SK-N-SH (cell line): ENCODE data around the gene CD96. TPM values are rescaled to one million over a fixed set of nuclear protein-coding genes. Genes with fewer than 3 reads are reported as not detected.

Source experiments
- CTCF ChIA-PET: fragments of 300-600, 350-600 bp; formaldehyde crosslinking; extraction: SDS; loops from one replicate; lab custom pipeline; 2021; lab: Yijun Ruan, JAX
- POLR2A ChIA-PET: fragments of 350-600 bp; sonication (Branson Sonifier 250); formaldehyde crosslinking; extraction: SDS; loops from one replicate; lab custom pipeline; 2020; ENCODE audit warnings: antibody characterized with exemption, inconsistent platforms; lab: Yijun Ruan, JAX
- DNase-seq: peaks from one replicate; pipeline ENCODE4 v3.0.0; 2012
- H2AFZ ChIP-seq: fragments of 200-600 bp; sonication (generic); 2 replicates; pipeline ENCODE4 v1.8.1; 2016; ENCODE audit warnings: antibody characterized with exemption, mild to moderate bottlenecking, low read depth
- H3F3A ChIP-seq: fragments of 200-600 bp; sonication (generic); replicated peaks from 2 replicates; pipeline ENCODE3; 2016; ENCODE audit warnings: antibody characterized with exemption, mild to moderate bottlenecking; ENCODE audit not compliant: insufficient read depth
- H3K27ac ChIP-seq, 2 experiments: fragments of 200-500 bp in 1 of 2; fragments of 200-600 bp in 1 of 2; sonication (Bioruptor generic) in 1 of 2; sonication (generic), shearing (Covaris generic) in 1 of 2; 2 replicates each; pipeline versions ENCODE4 v1.5.1 to v1.6.1; 2014 to 2016; ENCODE audit warnings: low read depth in 2 of 2, inconsistent platforms in 1 of 2, low read length in 1 of 2, mild to moderate bottlenecking in 1 of 2, mixed read lengths in 1 of 2
- H3K27me3 ChIP-seq: fragments of 200-600 bp; sonication (generic), shearing (Covaris generic); 2 replicates; pipeline ENCODE4 v1.6.1; 2016; ENCODE audit warnings: mixed run types; ENCODE audit not compliant: insufficient read depth
- H3K36me3 ChIP-seq, 2 experiments: fragments of 200-500 bp in 1 of 2; fragments of 200-600 bp in 1 of 2; sonication (Bioruptor generic) in 1 of 2; sonication (generic) in 1 of 2; replicated peaks in 1 of 2; 2 replicates each; pipeline versions ENCODE3 to v1.5.1; 2014 to 2016; ENCODE audit warnings: low read length in 1 of 2, mild to moderate bottlenecking in 1 of 2; ENCODE audit not compliant: insufficient read depth in 2 of 2, control insufficient read depth in 1 of 2
- H3K4me1 ChIP-seq, 2 experiments: fragments of 200-500 bp in 1 of 2; fragments of 200-600 bp in 1 of 2; sonication (Bioruptor generic) in 1 of 2; sonication (generic), shearing (Covaris generic) in 1 of 2; 2 replicates each; pipeline versions ENCODE4 v1.5.1 to v1.6.1; 2014 to 2016; ENCODE audit warnings: low read depth in 1 of 2, low read length in 1 of 2, mixed run types in 1 of 2; ENCODE audit not compliant: insufficient read depth in 2 of 2, control insufficient read depth in 1 of 2
- H3K4me2 ChIP-seq: fragments of 200-600 bp; sonication (generic), shearing (Covaris generic); 2 replicates; pipeline ENCODE4 v1.6.1; 2017; ENCODE audit warnings: mixed run types
- H3K4me3 ChIP-seq, 2 experiments: fragments of 200-500 bp in 1 of 2; fragments of 200-600 bp in 1 of 2; sonication (Bioruptor generic) in 1 of 2; sonication (generic), shearing (Covaris generic) in 1 of 2; 2 replicates each; pipeline versions ENCODE4 v1.5.1 to v1.8.1; 2014 to 2016; ENCODE audit warnings: low read depth in 2 of 2, inconsistent platforms in 1 of 2, low read length in 1 of 2, mild to moderate bottlenecking in 1 of 2, mixed read lengths in 1 of 2, moderate library complexity in 1 of 2
- H3K79me2 ChIP-seq: fragments of 200-600 bp; sonication (generic); 2 replicates; pipeline ENCODE4 v1.8.1; 2017; ENCODE audit warnings: mild to moderate bottlenecking; ENCODE audit not compliant: insufficient read depth
- H3K9ac ChIP-seq: fragments of 200-600 bp; sonication (generic); 2 replicates; pipeline ENCODE4 v1.6.1; 2017; ENCODE audit warnings: mixed run types
- H3K9me2 ChIP-seq: fragments of 200-600 bp; sonication (generic); 2 replicates; pipeline ENCODE4 v1.6.1; 2017; ENCODE audit warnings: mixed run types
- H3K9me3 ChIP-seq: fragments of 200-600 bp; sonication (generic); 2 replicates; pipeline ENCODE4 v1.6.1; 2017; ENCODE audit warnings: mixed run types, mild to moderate bottlenecking, moderate library complexity
- H4K20me1 ChIP-seq: fragments of 200-600 bp; sonication (generic); 2 replicates; pipeline ENCODE4 v1.6.1; 2017; ENCODE audit warnings: mild to moderate bottlenecking, mixed run types; ENCODE audit not compliant: insufficient read depth
- CHD2 ChIP-seq: fragments of 150-350 bp; IDR thresholded peaks from 2 replicates; pipeline ENCODE4 v1.6.1; 2018; ENCODE audit warnings: low read length; ENCODE audit not compliant: partially characterized antibody
- EP300 ChIP-seq, 2 experiments: IDR thresholded peaks; 2 replicates each; pipeline versions ENCODE4 v1.4.0 to v1.6.1; 2012; ENCODE audit warnings: borderline replicate concordance in 1 of 2, low read depth in 1 of 2, low read length in 1 of 2
- IRF3 ChIP-seq: fragments of 150-350 bp; IDR thresholded peaks from 2 replicates; pipeline ENCODE4 v1.6.1; 2016; ENCODE audit warnings: mild to moderate bottlenecking, low read depth, low read length
- PBX3 ChIP-seq: IDR thresholded peaks from 2 replicates; pipeline ENCODE4; 2012
- POLR2AphosphoS5 ChIP-seq: IDR thresholded peaks from 2 replicates; pipeline ENCODE4 v1.6.1; 2012; ENCODE audit warnings: low read depth, low read length
- RCOR1 ChIP-seq: fragments of 150-350 bp; IDR thresholded peaks from 2 replicates; pipeline ENCODE4 v1.6.1; 2017; ENCODE audit warnings: antibody characterized with exemption, low read length
- TAF1 ChIP-seq: IDR thresholded peaks from 2 replicates; pipeline ENCODE4 v1.6.1; 2012; ENCODE audit warnings: low read depth, mild to moderate bottlenecking, low read length, moderate library complexity, borderline replicate concordance
- USF2 ChIP-seq: fragments of 150-350 bp; IDR thresholded peaks from 2 replicates; pipeline ENCODE4 v1.6.1; 2017; ENCODE audit warnings: antibody characterized with exemption, low read length, low read depth, borderline replicate concordance
- WGBS: methylation state at CpG from one replicate; pipeline ENCODE4 v1.1.6; 2017; ENCODE audit warnings: low lambda C conversion rate; 5-methylcytosine and 5-hydroxymethylcytosine counted together
- polyA plus RNA-seq, 3 experiments: library from polyadenylated mRNA; depleted of rRNA; stranded (reverse); fragments of >200 nt; gene quantifications; 2 replicates each; pipeline ENCODE4 v1.2.3, GENCODE V29; 2012

Gene CD96
- polyA plus RNA-seq, 1 of the 3 experiments (the other 2 are of a cell fraction) = 0.02 TPM

- no peak for TF ChIP-seq RCOR1
- no peak for TF ChIP-seq IRF3
- Histone ChIP-seq H3K27me3 (no peaks in the 10 kb centered on the region), H2AFZ (no peak overlapping the region), H3K9me2 (no peaks in the 10 kb centered on the region), H3K4me2 (no peak overlapping the region), H3K27ac (no peak overlapping the region), H3F3A (peaks cover 7% of the 10 kb centered on the region), H3K4me1 (peaks cover 0 to 16% of the 10 kb centered on the region in 2 experiments; a peak in 1 of 4 replicates), H3K9ac (no peak overlapping the region), H3K4me3 (no peak overlapping the region), H3K36me3 (no peaks in the 10 kb centered on the region), H4K20me1 (no peaks in the 10 kb centered on the region), H3K9me3 (0 out of 2 replicates have a peak, but pooled peaks cover 3% of the 10 kb centered on the region), H3K79me2 (no peaks in the 10 kb centered on the region)
- ChIA-PET CTCF (no interaction called here), POLR2A (no interaction called here)
- 53% methylated on average over 3 of the region's 3 CpGs for WGBS
- no peak for DNase-seq
These were observed 120.9 kb downstream of the CD96 start for GRCh38 chr3:111662907-111663306.

GRCh38 chr3:111666041-111666735 is 124.2 kb downstream of the CD96 start:
- H3K9me3 ChIP-seq = 0 out of 2 replicates have a peak, but pooled peaks cover 3% of the 10 kb centered on the region
- H3K9me2 ChIP-seq = no peaks in the 10 kb centered on the region
- no peak for TF ChIP-seq RCOR1
- TF ChIP-seq PBX3 = peak; percentile 10; the same call in 1 of the 2 replicates
- ChIA-PET POLR2A (no interaction called here), CTCF (interaction anchor here (0.6 to 4.3 kb wide), 4 partner anchors 22 to 378 kb away, joined by 4 to 19 read pairs (median 10); no protein-coding TSS in a partner anchor)
- 56% methylated on average over 4 of the region's 4 CpGs for WGBS
- H3K4me3 ChIP-seq = no peak overlapping the region
- H3K79me2 ChIP-seq = no peaks in the 10 kb centered on the region
- no peak for DNase-seq
- H3K4me2 ChIP-seq = no peak overlapping the region; the same call in 1 of the 2 replicates
- H3K9ac ChIP-seq = no peak overlapping the region
- H3K4me1 ChIP-seq = peaks cover 0 to 30% of the 10 kb centered on the region in 2 experiments
- peak overlapping the region in 1 of 2 experiments; percentile 22; a peak in 2 of 4 replicates for H3K27ac ChIP-seq
- peaks cover 18% of the 10 kb centered on the region for H3F3A ChIP-seq
- H2AFZ ChIP-seq = 0 out of 2 replicates have a peak overlapping the region, but pooled peaks have one; percentile 2
- H3K27me3 ChIP-seq = no peaks in the 10 kb centered on the region
- no peaks in the 10 kb centered on the region for H4K20me1 ChIP-seq
- H3K36me3 ChIP-seq = no peaks in the 10 kb centered on the region

- no peak for DNase-seq
- H3K4me1 ChIP-seq = peaks cover 0 to 30% of the 10 kb centered on the region in 2 experiments
- TF ChIP-seq CHD2 = no peak
- no peak for TF ChIP-seq EP300 (IDR thresholded peaks at IDR 0.05; ENCODE audit: borderline replicate concordance in 1 of 2, low read depth in 1 of 2, low read length in 1 of 2)
- no peak for TF ChIP-seq POLR2AphosphoS5
- no peak for TF ChIP-seq TAF1
- TF ChIP-seq USF2 = no peak
- peaks cover 18% of the 10 kb centered on the region for H3F3A ChIP-seq
- no peak overlapping the region for H3K27ac ChIP-seq
- H3K27me3 ChIP-seq = no peaks in the 10 kb centered on the region
- no peak overlapping the region for H3K9ac ChIP-seq
- H3K4me2 ChIP-seq = no peak overlapping the region
- H3K79me2 ChIP-seq = no peaks in the 10 kb centered on the region
- H3K9me3 ChIP-seq = no peaks in the 10 kb centered on the region
- no peaks in the 10 kb centered on the region for H3K9me2 ChIP-seq
- POLR2A ChIA-PET = no interaction called here
- H2AFZ ChIP-seq = no peak overlapping the region
- CTCF ChIA-PET = interaction anchor here (1.1 to 4.3 kb wide), 6 partner anchors 14 to 376 kb away, joined by 3 to 19 read pairs (median 10); no protein-coding TSS in a partner anchor
- H3K4me3 ChIP-seq = no peak overlapping the region
- H3K36me3 ChIP-seq = no peaks in the 10 kb centered on the region
- WGBS = 84% methylated on average over 5 of the region's 5 CpGs
- H4K20me1 ChIP-seq = no peaks in the 10 kb centered on the region
These were observed 125.2 kb downstream of the CD96 start for GRCh38 chr3:111667170-111667569.
